Measurements from ENCODE around the gene PROSER3.

The PROSER3 gene

GRCh38 chr19:35818445-35818844 lies 60.5 kb downstream of the PROSER3 start:
- peaks cover 12% of the 10 kb centered on the region for H3K27me3 Mint-ChIP-seq
- no peak overlapping the region for H3K4me3 Mint-ChIP-seq
- no peak overlapping the region for H3K27ac Mint-ChIP-seq
- no peaks in the 10 kb centered on the region for H3K4me1 Mint-ChIP-seq (ENCODE audit: low read depth)
- no peaks in the 10 kb centered on the region for H3K9me3 Mint-ChIP-seq (ENCODE audit: low read depth)
- H3K36me3 Mint-ChIP-seq: no peaks in the 10 kb centered on the region

Measured in activated naive CD8-positive, alpha-beta T cell (primary cell).